ENCODE data around the gene ORC6.

Gene ORC6

GRCh38 chr16:46743232-46743719 lies 53.8 kb downstream of the ORC6 start:
- H3K4me2 ChIP-seq (ENCODE audit: low read length) = peak overlapping the region; percentile 69
- no peaks in the 10 kb centered on the region for H4K20me1 ChIP-seq (ENCODE audit: insufficient read depth, low read length)
- no peaks in the 10 kb centered on the region for H3K27me3 ChIP-seq (ENCODE audit: insufficient read depth, low read length)
- H3K79me2 ChIP-seq (ENCODE audit: insufficient read depth, low read length) = no peaks in the 10 kb centered on the region
- peak overlapping the region; percentile 62 for H3K9ac ChIP-seq (ENCODE audit: low read length)
- H3K4me3 ChIP-seq (ENCODE audit: low read depth, low read length, poor library complexity, severe bottlenecking) = peak overlapping the region; percentile 50
- no peaks in the 10 kb centered on the region for H3K9me3 ChIP-seq (ENCODE audit: low read length)
- peak overlapping the region; percentile 66; the same call in 1 of the 2 replicates for H2AFZ ChIP-seq (ENCODE audit: low read length)
- no peaks in the 10 kb centered on the region for H3K9me2 ChIP-seq (ENCODE audit: low read depth, low read length)
- H3K27ac ChIP-seq (ENCODE audit: low read depth, low read length, poor library complexity, severe bottlenecking) = peak overlapping the region; percentile 89
- H3K36me3 ChIP-seq (ENCODE audit: insufficient read depth, low read length) = no peaks in the 10 kb centered on the region
- H3K4me1 ChIP-seq (ENCODE audit: insufficient read depth, low read length, severe bottlenecking) = peaks cover 79% of the 10 kb centered on the region
- TF ChIP-seq, protein P1, sequence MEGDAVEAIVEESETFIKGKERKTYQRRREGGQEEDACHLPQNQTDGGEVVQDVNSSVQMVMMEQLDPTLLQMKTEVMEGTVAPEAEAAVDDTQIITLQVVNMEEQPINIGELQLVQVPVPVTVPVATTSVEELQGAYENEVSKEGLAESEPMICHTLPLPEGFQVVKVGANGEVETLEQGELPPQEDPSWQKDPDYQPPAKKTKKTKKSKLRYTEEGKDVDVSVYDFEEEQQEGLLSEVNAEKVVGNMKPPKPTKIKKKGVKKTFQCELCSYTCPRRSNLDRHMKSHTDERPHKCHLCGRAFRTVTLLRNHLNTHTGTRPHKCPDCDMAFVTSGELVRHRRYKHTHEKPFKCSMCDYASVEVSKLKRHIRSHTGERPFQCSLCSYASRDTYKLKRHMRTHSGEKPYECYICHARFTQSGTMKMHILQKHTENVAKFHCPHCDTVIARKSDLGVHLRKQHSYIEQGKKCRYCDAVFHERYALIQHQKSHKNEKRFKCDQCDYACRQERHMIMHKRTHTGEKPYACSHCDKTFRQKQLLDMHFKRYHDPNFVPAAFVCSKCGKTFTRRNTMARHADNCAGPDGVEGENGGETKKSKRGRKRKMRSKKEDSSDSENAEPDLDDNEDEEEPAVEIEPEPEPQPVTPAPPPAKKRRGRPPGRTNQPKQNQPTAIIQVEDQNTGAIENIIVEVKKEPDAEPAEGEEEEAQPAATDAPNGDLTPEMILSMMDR (IDR thresholded peaks at IDR 0.05; ENCODE audit: low read length) = no peak
- no peak for TF ChIP-seq EZH2 (IDR thresholded peaks at IDR 0.05; ENCODE audit: borderline replicate concordance, low read length)
- H3F3A ChIP-seq (ENCODE audit: insufficient read depth, low read length) = 0 out of 2 replicates have a peak, but pooled peaks cover 8% of the 10 kb centered on the region

GRCh38 chr16:46745617-46746016 lies 56.2 kb downstream of the ORC6 start:
- Histone ChIP-seq H3K9ac (ENCODE audit: low read length) (no peak overlapping the region), H3K4me2 (ENCODE audit: low read length) (no peak overlapping the region), H2AFZ (ENCODE audit: low read length) (no peak overlapping the region), H3K9me2 (ENCODE audit: low read depth, low read length) (no peaks in the 10 kb centered on the region), H4K20me1 (ENCODE audit: insufficient read depth, low read length) (no peaks in the 10 kb centered on the region), H3F3A (ENCODE audit: insufficient read depth, low read length) (0 out of 2 replicates have a peak, but pooled peaks cover 8% of the 10 kb centered on the region), H3K79me2 (ENCODE audit: insufficient read depth, low read length) (no peaks in the 10 kb centered on the region), H3K4me1 (ENCODE audit: insufficient read depth, low read length, severe bottlenecking) (peaks cover 88% of the 10 kb centered on the region), H3K27ac (ENCODE audit: low read depth, low read length, poor library complexity, severe bottlenecking) (peak overlapping the region; percentile 97), H3K9me3 (ENCODE audit: low read length) (no peaks in the 10 kb centered on the region), H3K36me3 (ENCODE audit: insufficient read depth, low read length) (no peaks in the 10 kb centered on the region), H3K4me3 (ENCODE audit: low read depth, low read length, poor library complexity, severe bottlenecking) (no peak overlapping the region), H3K27me3 (ENCODE audit: insufficient read depth, low read length) (no peaks in the 10 kb centered on the region)
- no peak for TF ChIP-seq EZH2 (IDR thresholded peaks at IDR 0.05; ENCODE audit: borderline replicate concordance, low read length)
- TF ChIP-seq, protein P1 (IDR thresholded peaks at IDR 0.05; ENCODE audit: low read length) = no peak

GRCh38 chr16:46746821-46747776 lies 57.6 kb downstream of the ORC6 start:
- H3K36me3 ChIP-seq (ENCODE audit: insufficient read depth, low read length) = no peaks in the 10 kb centered on the region
- H3K27me3 ChIP-seq (ENCODE audit: insufficient read depth, low read length) = no peaks in the 10 kb centered on the region
- no peaks in the 10 kb centered on the region for H3K9me2 ChIP-seq (ENCODE audit: low read depth, low read length)
- H3F3A ChIP-seq (ENCODE audit: insufficient read depth, low read length) = 0 out of 2 replicates have a peak, but pooled peaks cover 8% of the 10 kb centered on the region
- no peaks in the 10 kb centered on the region for H4K20me1 ChIP-seq (ENCODE audit: insufficient read depth, low read length)
- TF ChIP-seq, protein P1 (IDR thresholded peaks at IDR 0.05; ENCODE audit: low read length) = no peak
- TF ChIP-seq EZH2 (IDR thresholded peaks at IDR 0.05; ENCODE audit: borderline replicate concordance, low read length) = no peak
- peak overlapping the region; percentile 97 for H3K27ac ChIP-seq (ENCODE audit: low read depth, low read length, poor library complexity, severe bottlenecking)
- peak overlapping the region; percentile 13 for H3K4me3 ChIP-seq (ENCODE audit: low read depth, low read length, poor library complexity, severe bottlenecking)
- H3K4me2 ChIP-seq (ENCODE audit: low read length) = peak overlapping the region; percentile 48
- H3K9me3 ChIP-seq (ENCODE audit: low read length) = no peaks in the 10 kb centered on the region
- H3K79me2 ChIP-seq (ENCODE audit: insufficient read depth, low read length) = no peaks in the 10 kb centered on the region
- peaks cover 73% of the 10 kb centered on the region for H3K4me1 ChIP-seq (ENCODE audit: insufficient read depth, low read length, severe bottlenecking)
- peak overlapping the region; percentile 63; the same call in 1 of the 2 replicates for H3K9ac ChIP-seq (ENCODE audit: low read length)
- H2AFZ ChIP-seq (ENCODE audit: low read length) = no peak overlapping the region

Measured in OCI-LY1 (cell line).